B cell (primary cell): ENCODE data around the gene SHOC2. TPM values are rescaled to one million over a fixed set of nuclear protein-coding genes. Genes with fewer than 3 reads are reported as not detected.

Experiments
- ATAC-seq: fragments of 200-7000 bp; cut with Tn5 transposase; one replicate; pipeline ENCODE4 v1.10.0; 2021; ENCODE audit warnings: low read depth, mild to moderate bottlenecking, moderate number of reproducible peaks, moderate library complexity
- CTCF ChIA-PET: fragments of 350-600 bp; sonication (Branson Sonifier 250); formaldehyde crosslinking; loops from one replicate; lab custom pipeline; 2021; ENCODE audit warnings: antibody characterized with exemption, inconsistent platforms; lab: Charles Lee
- POLR2A ChIA-PET: fragments of 350-600 bp; sonication (Branson Sonifier 250); formaldehyde crosslinking; loops from one replicate; lab custom pipeline; 2021; ENCODE audit warnings: antibody characterized with exemption; lab: Charles Lee
- DNase-seq: peaks from one replicate; pipeline ENCODE4 v3.0.0; 2013
- H2AFZ ChIP-seq: 2 replicates; pipeline ENCODE4 v1.6.1; 2012; ENCODE audit warnings: mild to moderate bottlenecking, low read depth, low read length; ENCODE audit not compliant: insufficient read depth, poor library complexity, severe bottlenecking
- H3K27ac ChIP-seq, 2 donors: 1 replicate in 1 of 2; 2 replicates in 1 of 2; pipeline ENCODE4 v1.5.1; 2012 to 2013; ENCODE audit warnings: low read length in 2 of 2, mild to moderate bottlenecking in 2 of 2, moderate library complexity in 1 of 2
- H3K27me3 ChIP-seq, 4 experiments: fragments of 200-600 bp in 1 of 4; sonication (generic) in 1 of 4; replicated peaks in 1 of 4; 1 replicate in 2 of 4; 2 replicates in 2 of 4; pipeline versions ENCODE4 v1.6.1 to v1.7.0; 2013 to 2016; ENCODE audit warnings: low read length in 3 of 4, mild to moderate bottlenecking in 2 of 4, mixed read lengths in 1 of 4, moderate library complexity in 1 of 4; ENCODE audit not compliant: insufficient read depth in 4 of 4, control insufficient read depth in 3 of 4; ENCODE audit errors: control extremely low read depth in 1 of 4
- H3K36me3 ChIP-seq, 2 experiments: replicated peaks in 1 of 2; 1 replicate in 1 of 2; 2 replicates in 1 of 2; pipeline versions ENCODE4 v1.6.1 to v1.7.1; 2013; ENCODE audit warnings: low read length in 1 of 2; ENCODE audit not compliant: insufficient read depth in 2 of 2, control insufficient read depth in 1 of 2; ENCODE audit errors: control extremely low read depth in 1 of 2, extremely low read depth in 1 of 2
- H3K4me1 ChIP-seq, 2 donors: fragments of 200-600 bp in 1 of 2; sonication (generic) in 1 of 2; 1 replicate in 1 of 2; 2 replicates in 1 of 2; pipeline versions ENCODE4 v1.5.1 to v1.6.1; 2013 to 2017; ENCODE audit warnings: low read length in 2 of 2; ENCODE audit not compliant: control insufficient read depth in 2 of 2, insufficient read depth in 2 of 2
- H3K4me2 ChIP-seq: replicated peaks from 2 replicates; pipeline ENCODE3; 2012; ENCODE audit warnings: mild to moderate bottlenecking, low read depth, low read length; ENCODE audit not compliant: poor library complexity, severe bottlenecking
- H3K4me3 ChIP-seq, 5 experiments: fragments of 200-600 bp in 1 of 5; sonication (generic) in 1 of 5; 1 replicate in 3 of 5; 2 replicates in 2 of 5; pipeline versions ENCODE4 v1.5.1 to v1.7.0; 2011 to 2016; ENCODE audit warnings: low read length in 4 of 5, mild to moderate bottlenecking in 4 of 5, low read depth in 2 of 5, control low read depth in 1 of 5, moderate library complexity in 1 of 5; ENCODE audit not compliant: insufficient read depth in 1 of 5; ENCODE audit errors: control extremely low read depth in 1 of 5, extremely low read depth in 1 of 5
- H3K79me2 ChIP-seq: fragments of 200-600 bp; sonication (generic); one replicate; pipeline ENCODE4 v1.6.0; 2016; ENCODE audit warnings: low read length; ENCODE audit not compliant: control insufficient read depth, insufficient read depth
- H3K9ac ChIP-seq: fragments of 200-600 bp; sonication (generic); 2 replicates; pipeline ENCODE4 v1.6.1; 2017; ENCODE audit warnings: mild to moderate bottlenecking, low read length, moderate library complexity
- H3K9me3 ChIP-seq, 3 donors: one replicate each; pipeline versions ENCODE4 v1.6.1 to v1.7.1; 2013; ENCODE audit warnings: low read length in 2 of 3; ENCODE audit not compliant: control insufficient read depth in 2 of 3, insufficient read depth in 1 of 3; ENCODE audit errors: control extremely low read depth in 1 of 3
- H4K20me1 ChIP-seq: 2 replicates; pipeline ENCODE4 v1.6.0; 2012; ENCODE audit warnings: mild to moderate bottlenecking, low read length; ENCODE audit not compliant: insufficient read depth, control insufficient read depth, poor library complexity, severe bottlenecking
- H3K27ac Mint-ChIP-seq: one replicate; pipeline ENCODE4 v1.8.0; 2021; ENCODE audit warnings: mixed read lengths
- H3K27me3 Mint-ChIP-seq: one replicate; pipeline ENCODE4 v1.8.0; 2021; ENCODE audit warnings: mixed read lengths
- H3K4me1 Mint-ChIP-seq: one replicate; pipeline ENCODE4 v1.8.0; 2021; ENCODE audit warnings: mixed read lengths
- H3K4me3 Mint-ChIP-seq: one replicate; pipeline ENCODE4 v1.8.0; 2021; ENCODE audit warnings: mixed read lengths
- H3K9me3 Mint-ChIP-seq: one replicate; pipeline ENCODE4 v1.8.0; 2022; ENCODE audit warnings: mixed read lengths; ENCODE audit not compliant: insufficient read depth
- EZH2 ChIP-seq: IDR thresholded peaks from 2 replicates; pipeline ENCODE4 v1.6.1; 2012; ENCODE audit warnings: borderline replicate concordance, low read depth, mild to moderate bottlenecking, moderate library complexity, low read length; ENCODE audit not compliant: insufficient read depth, poor library complexity, severe bottlenecking
- WGBS: methylation state at CpG from one replicate; pipeline ENCODE4 v1.1.5; 2013; ENCODE audit warnings: missing lambda C conversion rate; ENCODE audit not compliant: insufficient coverage; 5-methylcytosine and 5-hydroxymethylcytosine counted together
- intact Hi-C: fragments of 100-400 bp; cut with micrococcal nuclease; formaldehyde crosslinking; loops from one replicate; pipeline ENCODE4 v1.10.0; 2022
- polyA plus RNA-seq: library from polyadenylated mRNA; depleted of rRNA; stranded (reverse); fragments of >200 nt; gene quantifications from 2 replicates; pipeline ENCODE4 v1.2.3, GENCODE V29; 2012
- total RNA-seq, 2 donors: library from RNA; stranded (reverse); fragments of 120-200 nt in 1 of 2; gene quantifications; 1 replicate in 1 of 2; 2 replicates in 1 of 2; pipeline versions ENCODE4 v1.2.3 to v1.2.4, GENCODE V29; 2013 to 2022
- TF ChIP-seq, protein P1 (sequence below): fragments of 200-600 bp; IDR thresholded peaks from one replicate; pipeline ENCODE4 v1.8.0; 2022; ENCODE audit warnings: antibody characterized with exemption, mild to moderate bottlenecking

The SHOC2 gene
- total and polyA plus RNA-seq, 2 donors (not counting 1 experiment from before 2014, with no cell fraction given), result 13.3 to 116 TPM

DNA sequence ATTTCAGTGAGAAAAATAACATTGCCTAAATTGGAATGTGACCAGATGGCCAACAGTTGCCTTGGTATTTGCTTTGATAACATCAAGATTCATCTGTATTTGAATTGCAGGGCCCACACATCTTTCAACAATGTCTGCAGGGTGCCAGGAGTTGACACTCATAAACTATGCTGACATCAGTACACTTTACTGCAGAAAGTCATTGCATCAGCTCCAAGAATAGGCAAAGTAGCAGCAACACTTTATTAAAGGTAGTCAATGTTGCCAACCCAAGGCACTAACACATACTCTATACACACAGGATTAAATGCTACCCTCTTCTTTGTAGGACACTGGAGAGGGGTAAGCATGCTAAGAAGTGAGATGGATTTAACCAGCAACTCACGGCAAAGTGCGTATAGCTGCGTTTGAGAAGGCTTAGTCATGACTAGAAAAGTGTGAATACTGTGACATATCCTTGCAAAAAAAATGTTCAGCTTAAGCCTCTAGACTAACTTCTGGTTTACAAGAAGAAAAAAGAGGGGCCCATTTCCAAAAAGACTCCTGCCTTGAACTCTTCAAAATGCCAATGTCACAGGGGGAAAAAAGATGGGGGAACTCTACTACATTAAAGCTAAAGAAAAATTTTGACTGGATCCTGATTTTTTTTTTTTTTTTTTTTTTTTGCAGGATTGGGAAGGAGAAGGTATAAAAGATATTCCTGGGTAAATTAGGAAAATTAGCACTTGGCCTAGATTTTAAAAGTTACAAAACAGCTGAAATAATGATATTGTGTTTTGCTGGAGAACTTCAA is 2.7 kb upstream of the SHOC2 start:
- intact Hi-C loops, result no loop called here
- Histone ChIP-seq H3K4me2 (no peak overlapping the region), H3K4me1 (peaks cover 16% of the 10 kb centered on the region in 2 donors), H3K36me3 (peaks cover 4% of the 10 kb centered on the region in 2 experiments), H4K20me1 (peaks cover 10% of the 10 kb centered on the region), H3K27ac (no peak overlapping the region), H3K27me3 (no peaks in the 10 kb centered on the region), H3K9me3 (no peaks in the 10 kb centered on the region), H3K4me3 (no peak overlapping the region), H3K9ac (no peak overlapping the region), H2AFZ (no peak overlapping the region), H3K79me2 (peaks cover 31% of the 10 kb centered on the region)
- ATAC-seq (no peak), DNase-seq (no peak)
- Mint-ChIP-seq H3K4me1 (peaks cover 36% of the 10 kb centered on the region), H3K4me3 (no peak overlapping the region), H3K27me3 (no peaks in the 10 kb centered on the region), H3K27ac (no peak overlapping the region), H3K9me3 (no peaks in the 10 kb centered on the region)
- ChIA-PET CTCF (interaction anchor here (0.9 to 3.3 kb wide), 4 partner anchors 14 to 170 kb away, joined by 4 to 26 read pairs (median 10); no protein-coding TSS in a partner anchor), POLR2A (no interaction called here)
- no CpG with 5 or more reads among the region's 3 CpGs for WGBS
- TF ChIP-seq, protein P1, sequence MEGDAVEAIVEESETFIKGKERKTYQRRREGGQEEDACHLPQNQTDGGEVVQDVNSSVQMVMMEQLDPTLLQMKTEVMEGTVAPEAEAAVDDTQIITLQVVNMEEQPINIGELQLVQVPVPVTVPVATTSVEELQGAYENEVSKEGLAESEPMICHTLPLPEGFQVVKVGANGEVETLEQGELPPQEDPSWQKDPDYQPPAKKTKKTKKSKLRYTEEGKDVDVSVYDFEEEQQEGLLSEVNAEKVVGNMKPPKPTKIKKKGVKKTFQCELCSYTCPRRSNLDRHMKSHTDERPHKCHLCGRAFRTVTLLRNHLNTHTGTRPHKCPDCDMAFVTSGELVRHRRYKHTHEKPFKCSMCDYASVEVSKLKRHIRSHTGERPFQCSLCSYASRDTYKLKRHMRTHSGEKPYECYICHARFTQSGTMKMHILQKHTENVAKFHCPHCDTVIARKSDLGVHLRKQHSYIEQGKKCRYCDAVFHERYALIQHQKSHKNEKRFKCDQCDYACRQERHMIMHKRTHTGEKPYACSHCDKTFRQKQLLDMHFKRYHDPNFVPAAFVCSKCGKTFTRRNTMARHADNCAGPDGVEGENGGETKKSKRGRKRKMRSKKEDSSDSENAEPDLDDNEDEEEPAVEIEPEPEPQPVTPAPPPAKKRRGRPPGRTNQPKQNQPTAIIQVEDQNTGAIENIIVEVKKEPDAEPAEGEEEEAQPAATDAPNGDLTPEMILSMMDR, result no peak
- TF ChIP-seq EZH2, result no peak

DNA sequence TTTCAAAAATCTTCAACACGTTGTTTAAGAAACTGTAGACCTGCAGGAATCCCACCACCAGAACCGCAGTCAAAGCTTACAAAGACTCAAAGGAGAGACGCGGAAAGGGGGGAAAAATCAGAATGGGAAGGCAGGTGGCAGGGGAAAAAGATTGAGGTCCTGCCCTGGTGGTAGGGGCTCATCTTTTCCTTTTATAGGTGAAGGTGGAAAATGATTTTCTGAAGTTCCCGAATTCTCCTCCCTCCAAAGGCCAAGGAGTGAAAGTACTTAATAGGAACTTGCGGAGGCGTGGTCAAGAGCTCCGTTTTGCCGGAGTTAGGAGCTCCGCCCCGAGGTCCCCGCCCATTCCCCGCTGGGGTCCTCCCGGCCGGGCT is 1.1 kb upstream of the SHOC2 start:
- H3K27me3 Mint-ChIP-seq, result no peaks in the 10 kb centered on the region
- Histone ChIP-seq H3K79me2 (peaks cover 46% of the 10 kb centered on the region), H3K27me3 (no peaks in the 10 kb centered on the region), H3K27ac (peak overlapping the region; percentile 95 to 99), H3K36me3 (peaks cover 0 to 4% of the 10 kb centered on the region in 2 experiments), H2AFZ (peak overlapping the region; percentile 43), H3K9me3 (no peaks in the 10 kb centered on the region), H3K4me2 (peak overlapping the region; percentile 88), H3K4me3 (peak overlapping the region; percentile 74 to 100 (median 97)), H3K9ac (peak overlapping the region; percentile 100), H4K20me1 (peaks cover 14% of the 10 kb centered on the region), H3K4me1 (peaks cover 16 to 28% of the 10 kb centered on the region in 2 donors)
- WGBS, result 0% methylated on average over 10 of the region's 15 CpGs
- H3K4me3 Mint-ChIP-seq, result peak overlapping the region; percentile 94
- ChIA-PET POLR2A (interaction anchor here (1.8 kb wide), 1 partner anchor 51 kb away, joined by 7 read pairs; no protein-coding TSS in a partner anchor), CTCF (interaction anchor here (1.0 to 3.3 kb wide), 8 partner anchors 14 to 115 kb away, joined by 3 to 26 read pairs (median 4); partner anchors contain the start of gene PDCD4)
- H3K27ac Mint-ChIP-seq, result peak overlapping the region; percentile 100
- H3K4me1 Mint-ChIP-seq, result peaks cover 45% of the 10 kb centered on the region
- H3K9me3 Mint-ChIP-seq, result no peaks in the 10 kb centered on the region
- DNase-seq (no peak), ATAC-seq (no peak)
- TF ChIP-seq, protein P1, result no peak
- TF ChIP-seq EZH2, result no peak
- intact Hi-C loops, result loop anchor here (1.0 to 2.0 kb wide), 4 partner anchors 45 to 909 kb away; no protein-coding TSS in a partner anchor
